HAP-1 (cell line): ENCODE results near the gene TRAP1.

ENCODE experiments used
- DNase-seq, 2 experiments: peaks; one replicate each; pipeline ENCODE4 v3.0.0-alpha.2; 2016 to 2020; ENCODE audit warnings: low spot score in 2 of 2
- H3K27me3 ChIP-seq: fragments of 250-450 bp; sonication (Bioruptor Pico); 2 replicates; pipeline ENCODE4 v1.5.1; 2020; ENCODE audit warnings: low read depth, mild to moderate bottlenecking, moderate library complexity
- H3K36me3 ChIP-seq: fragments of 250-450 bp; sonication (Bioruptor Pico); replicated peaks from 2 replicates; pipeline ENCODE4 v1.5.1; 2020; ENCODE audit warnings: mild to moderate bottlenecking
- H3K4me1 ChIP-seq: fragments of 250-450 bp; sonication (Bioruptor Pico); 2 replicates; pipeline ENCODE4 v1.5.1; 2020; ENCODE audit warnings: mild to moderate bottlenecking
- H3K4me3 ChIP-seq: fragments of 250-450 bp; sonication (Bioruptor Pico); 2 replicates; pipeline ENCODE4 v1.5.1; 2020; ENCODE audit warnings: mild to moderate bottlenecking, moderate library complexity
- H3K9me3 ChIP-seq: fragments of 250-450 bp; sonication (Bioruptor Pico); 2 replicates; pipeline ENCODE4 v1.5.1; 2020; ENCODE audit warnings: mild to moderate bottlenecking, moderate library complexity
- in situ Hi-C: fragments of 300-500 bp; cut with MboI; formaldehyde crosslinking; loops from 3 replicates; pipeline ENCODE4 v1.14.3; 2020; ENCODE audit warnings: low sequenced_read_pairs, inconsistent platforms, mixed read lengths

The TRAP1 gene

GRCh38 chr16:3654249-3654991 lies 62.9 kb downstream of the TRAP1 start, which contains the start of gene DNASE1:
Gene DNASE1, plus strand, starts transcription at chr16:3654691. Its CDS starts 683 bp downstream, at chr16:3655374.
- H3K9me3 ChIP-seq = no peaks in the 10 kb centered on the region
- in situ Hi-C loops = no loop called here
- peaks cover 62% of the 10 kb centered on the region for H3K36me3 ChIP-seq
- peak; percentile 46 to 87 for DNase-seq
- H3K4me3 ChIP-seq = no peak within 1 kb of the TSS
- H3K27me3 ChIP-seq = no peaks in the 10 kb centered on the region
- 0 out of 2 replicates have a peak, but pooled peaks cover 4% of the 10 kb centered on the region for H3K4me1 ChIP-seq

- Histone ChIP-seq H3K4me3 (no peak overlapping the region), H3K4me1 (0 out of 2 replicates have a peak, but pooled peaks cover 4% of the 10 kb centered on the region), H3K9me3 (no peaks in the 10 kb centered on the region), H3K27me3 (no peaks in the 10 kb centered on the region), H3K36me3 (peaks cover 45% of the 10 kb centered on the region)
- in situ Hi-C loops = no loop called here
- peak in 1 of 2 experiments; percentile 7 for DNase-seq
These were observed 64.7 kb downstream of the TRAP1 start for GRCh38 chr16:3652373-3653195.

GRCh38 chr16:3651461-3652372 lies 65.6 kb downstream of the TRAP1 start:
- DNase-seq = peak in 1 of 2 experiments; percentile 6
- in situ Hi-C loops = no loop called here
- Histone ChIP-seq H3K36me3 (peaks cover 36% of the 10 kb centered on the region), H3K4me3 (no peak overlapping the region), H3K4me1 (0 out of 2 replicates have a peak, but pooled peaks cover 4% of the 10 kb centered on the region), H3K27me3 (no peaks in the 10 kb centered on the region), H3K9me3 (no peaks in the 10 kb centered on the region)

GRCh38 chr16:3650631-3651265 lies 66.6 kb downstream of the TRAP1 start:
- no peaks in the 10 kb centered on the region for H3K9me3 ChIP-seq
- DNase-seq = no peak
- in situ Hi-C loops = no loop called here
- H3K36me3 ChIP-seq = peaks cover 30% of the 10 kb centered on the region
- peaks cover 6% of the 10 kb centered on the region for H3K4me1 ChIP-seq
- H3K27me3 ChIP-seq = no peaks in the 10 kb centered on the region
- no peak overlapping the region for H3K4me3 ChIP-seq

GRCh38 chr16:3646348-3646920 lies 70.9 kb downstream of the TRAP1 start:
- Histone ChIP-seq H3K4me3 (no peak overlapping the region), H3K27me3 (no peaks in the 10 kb centered on the region), H3K36me3 (peaks cover 4% of the 10 kb centered on the region), H3K9me3 (no peaks in the 10 kb centered on the region), H3K4me1 (peaks cover 10% of the 10 kb centered on the region)
- DNase-seq = no peak
- in situ Hi-C loops = no loop called here

- Histone ChIP-seq H3K27me3 (no peaks in the 10 kb centered on the region), H3K4me3 (no peak overlapping the region), H3K9me3 (no peaks in the 10 kb centered on the region), H3K4me1 (peaks cover 10% of the 10 kb centered on the region), H3K36me3 (peaks cover 4% of the 10 kb centered on the region; the same call in 1 of the 2 replicates)
- DNase-seq = peak; percentile 36 to 76
- in situ Hi-C loops = no loop called here
These were observed 71.6 kb downstream of the TRAP1 start for GRCh38 chr16:3645504-3646347.

- Histone ChIP-seq H3K9me3 (no peaks in the 10 kb centered on the region), H3K4me3 (no peak overlapping the region), H3K36me3 (peaks cover 2% of the 10 kb centered on the region; the same call in 1 of the 2 replicates), H3K27me3 (no peaks in the 10 kb centered on the region), H3K4me1 (peaks cover 10% of the 10 kb centered on the region)
- in situ Hi-C loops = no loop called here
- DNase-seq = no peak
These were observed 72.2 kb downstream of the TRAP1 start for GRCh38 chr16:3645108-3645503.

GRCh38 chr16:3643095-3643730 lies 74.1 kb downstream of the TRAP1 start:
- no peaks in the 10 kb centered on the region for H3K27me3 ChIP-seq
- DNase-seq = no peak
- no peaks in the 10 kb centered on the region for H3K9me3 ChIP-seq
- in situ Hi-C loops = no loop called here
- no peak overlapping the region for H3K4me3 ChIP-seq
- H3K4me1 ChIP-seq = peaks cover 10% of the 10 kb centered on the region
- H3K36me3 ChIP-seq = no peaks in the 10 kb centered on the region; the same call in 1 of the 2 replicates

- in situ Hi-C loops = no loop called here
- Histone ChIP-seq H3K36me3 (no peaks in the 10 kb centered on the region; the same call in 1 of the 2 replicates), H3K9me3 (no peaks in the 10 kb centered on the region), H3K4me3 (no peak overlapping the region), H3K4me1 (peaks cover 10% of the 10 kb centered on the region), H3K27me3 (no peaks in the 10 kb centered on the region)
- no peak for DNase-seq
These were observed 74.8 kb downstream of the TRAP1 start for GRCh38 chr16:3642397-3643094.

GRCh38 chr16:3641801-3642396 lies 75.4 kb downstream of the TRAP1 start:
- Histone ChIP-seq H3K9me3 (no peaks in the 10 kb centered on the region), H3K36me3 (no peaks in the 10 kb centered on the region; the same call in 1 of the 2 replicates), H3K27me3 (no peaks in the 10 kb centered on the region), H3K4me1 (peaks cover 10% of the 10 kb centered on the region), H3K4me3 (no peak overlapping the region)
- in situ Hi-C loops = no loop called here
- no peak for DNase-seq
